CD14-positive monocyte (primary cell): Measurements from ENCODE around the gene THBS3. TPM values are rescaled to one million over a fixed set of nuclear protein-coding genes. Genes with fewer than 3 reads are reported as not detected.

Source experiments
- DNase-seq, 3 donors: peaks; one replicate each; pipeline ENCODE4 v3.0.0-alpha.2; 2011 to 2022
- H2AFZ ChIP-seq: 2 replicates; pipeline ENCODE4 v1.6.0; 2012; ENCODE audit warnings: mild to moderate bottlenecking, low read depth, low read length, inconsistent platforms; ENCODE audit not compliant: insufficient read depth, poor library complexity, severe bottlenecking
- H3K27ac ChIP-seq, 2 donors: 1 replicate in 1 of 2; 2 replicates in 1 of 2; pipeline ENCODE4 v1.5.1; 2012 to 2013; ENCODE audit warnings: low read length in 2 of 2, control low read depth in 1 of 2, inconsistent platforms in 1 of 2, low read depth in 1 of 2, mild to moderate bottlenecking in 1 of 2
- H3K27me3 ChIP-seq, 2 donors: one replicate each; pipeline versions ENCODE4 v1.6.0 to v1.6.1; 2011 to 2013; ENCODE audit warnings: low read length in 2 of 2; ENCODE audit not compliant: control insufficient read depth in 2 of 2, insufficient read depth in 2 of 2
- H3K36me3 ChIP-seq, 2 donors: replicated peaks in 1 of 2; 1 replicate in 1 of 2; 2 replicates in 1 of 2; pipeline versions ENCODE4 v1.5.1 to v1.6.1; 2012 to 2013; ENCODE audit warnings: low read length in 2 of 2, control low read depth in 1 of 2, inconsistent platforms in 1 of 2, mild to moderate bottlenecking in 1 of 2; ENCODE audit not compliant: insufficient read depth in 2 of 2, control insufficient read depth in 1 of 2
- H3K4me1 ChIP-seq, 2 donors: 1 replicate in 1 of 2; 2 replicates in 1 of 2; pipeline versions ENCODE4 v1.5.1 to v1.6.1; 2012 to 2013; ENCODE audit warnings: low read length in 2 of 2, control low read depth in 1 of 2, inconsistent platforms in 1 of 2, mild to moderate bottlenecking in 1 of 2, moderate library complexity in 1 of 2; ENCODE audit not compliant: insufficient read depth in 2 of 2, control insufficient read depth in 1 of 2
- H3K4me2 ChIP-seq: replicated peaks from 2 replicates; pipeline ENCODE3; 2012; ENCODE audit warnings: low read length, moderate library complexity, mild to moderate bottlenecking; ENCODE audit not compliant: poor library complexity, severe bottlenecking; ENCODE audit errors: extremely low read depth
- H3K4me3 ChIP-seq, 3 experiments: fragments of 200-600 bp in 1 of 3; sonication (generic) in 1 of 3; replicated peaks in 1 of 3; 1 replicate in 2 of 3; 2 replicates in 1 of 3; pipeline ENCODE4 v1.5.1; 2011 to 2013; ENCODE audit warnings: low read length in 3 of 3, mild to moderate bottlenecking in 3 of 3, control low read depth in 2 of 3, low read depth in 2 of 3, inconsistent platforms in 1 of 3, moderate library complexity in 1 of 3
- H3K79me2 ChIP-seq: 2 replicates; pipeline ENCODE4 v1.6.0; 2012; ENCODE audit warnings: mild to moderate bottlenecking, control low read depth, inconsistent platforms, low read length, moderate library complexity; ENCODE audit not compliant: insufficient read depth
- H3K9ac ChIP-seq: 2 replicates; pipeline ENCODE4 v1.6.0; 2017; ENCODE audit warnings: low read length, mild to moderate bottlenecking; ENCODE audit not compliant: insufficient read depth, poor library complexity, severe bottlenecking
- H3K9me3 ChIP-seq, 2 donors: replicated peaks in 1 of 2; 1 replicate in 1 of 2; 2 replicates in 1 of 2; pipeline versions ENCODE4 v1.5.1 to v1.6.1; 2012 to 2013; ENCODE audit warnings: low read length in 2 of 2, control low read depth in 1 of 2; ENCODE audit not compliant: control insufficient read depth in 1 of 2, insufficient read depth in 1 of 2
- H4K20me1 ChIP-seq: 2 replicates; pipeline ENCODE4 v1.6.0; 2012; ENCODE audit warnings: mild to moderate bottlenecking, low read length, control low read depth, moderate library complexity; ENCODE audit not compliant: insufficient read depth
- H3K27ac Mint-ChIP-seq, 7 donors: one replicate each; pipeline ENCODE4 v1.8.0; 2020; ENCODE audit warnings: mild to moderate bottlenecking in 7 of 7, mixed read lengths in 7 of 7, moderate library complexity in 6 of 7, inconsistent platforms in 2 of 7
- H3K27me3 Mint-ChIP-seq, 3 donors: one replicate each; pipeline ENCODE4 v1.8.0; 2021 to 2022; ENCODE audit warnings: low read depth in 3 of 3, mild to moderate bottlenecking in 3 of 3, mixed read lengths in 3 of 3, moderate library complexity in 3 of 3, inconsistent platforms in 1 of 3
- H3K36me3 Mint-ChIP-seq, 2 donors: one replicate each; pipeline ENCODE4 v1.8.0; 2020; ENCODE audit warnings: mixed read lengths in 2 of 2, inconsistent platforms in 1 of 2, mild to moderate bottlenecking in 1 of 2
- H3K4me1 Mint-ChIP-seq: one replicate; pipeline ENCODE4 v1.8.0; 2020; ENCODE audit warnings: mild to moderate bottlenecking, mixed read lengths
- H3K4me3 Mint-ChIP-seq, 2 donors: one replicate each; pipeline ENCODE4 v1.8.0; 2020; ENCODE audit warnings: mild to moderate bottlenecking in 2 of 2, mixed read lengths in 2 of 2, moderate library complexity in 1 of 2
- H3K9me3 Mint-ChIP-seq, 7 donors: one replicate each; pipeline ENCODE4 v1.8.0; 2020 to 2022; ENCODE audit warnings: mixed read lengths in 7 of 7, mild to moderate bottlenecking in 6 of 7, moderate library complexity in 6 of 7, inconsistent platforms in 2 of 7
- WGBS: methylation state at CpG from one replicate; pipeline ENCODE4 v1.1.5; 2013; ENCODE audit warnings: missing lambda C conversion rate; ENCODE audit not compliant: insufficient coverage; 5-methylcytosine and 5-hydroxymethylcytosine counted together
- intact Hi-C, 2 donors: fragments of 100-400 bp; cut with micrococcal nuclease; formaldehyde crosslinking; loops; one replicate each; pipeline versions ENCODE4 v1.15.0 to v1.15.1; 2023
- polyA plus RNA-seq, 3 donors: library from polyadenylated mRNA; depleted of rRNA in 1 of 3; unstranded in 2 of 3; stranded (reverse) in 1 of 3; fragments of 300-500 nt in 2 of 3; fragments of >200 nt in 1 of 3; fragmentation: Illumina TruSeq in 2 of 3; gene quantifications; 1 replicate in 2 of 3; 2 replicates in 1 of 3; pipeline ENCODE4 v1.2.3, GENCODE V29; 2012 to 2021
- TF ChIP-seq, protein P1 (sequence below): fragments of 200-600 bp; IDR thresholded peaks from one replicate; pipeline ENCODE4 v1.8.0; 2022; ENCODE audit warnings: antibody characterized with exemption, mild to moderate bottlenecking

Gene THBS3
- polyA plus RNA-seq, 3 donors = 3.2 to 50.7 (median 5.3) TPM

DNA sequence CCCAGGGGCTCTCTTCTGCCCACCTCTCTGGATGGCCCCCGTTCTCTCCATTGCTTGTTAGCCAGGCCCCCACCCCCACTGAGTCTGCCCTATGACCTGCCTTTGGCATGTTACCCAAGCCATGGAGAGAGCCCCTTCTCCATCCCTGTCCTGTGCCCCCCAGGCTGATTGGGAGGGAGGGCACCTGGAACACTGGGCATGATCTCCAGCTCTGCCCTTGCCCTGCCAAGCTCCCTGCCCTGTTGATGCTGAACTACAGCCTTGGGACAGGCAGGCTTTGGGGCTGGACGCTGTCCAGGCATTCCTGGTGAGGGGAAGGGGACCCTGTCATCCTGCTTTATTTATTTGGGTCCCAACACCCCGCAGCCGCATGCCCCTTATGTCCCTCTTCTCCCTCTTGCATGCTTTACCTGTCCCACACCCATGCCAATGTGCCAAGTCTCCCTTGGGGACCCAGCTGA lies 23.3 kb downstream of the THBS3 start:
- Mint-ChIP-seq H3K36me3 (peaks cover 0 to 3% of the 10 kb centered on the region in 2 donors), H3K4me3 (no peak overlapping the region), H3K27ac (no peak overlapping the region), H3K9me3 (no peaks in the 10 kb centered on the region), H3K27me3 (peaks cover 4 to 17% (median 9%) of the 10 kb centered on the region in 3 donors), H3K4me1 (peaks cover 16% of the 10 kb centered on the region)
- H3K79me2 ChIP-seq = no peaks in the 10 kb centered on the region
- peak overlapping the region in 1 of 2 donors; percentile 52 for H3K27ac ChIP-seq
- no peaks in the 10 kb centered on the region for H4K20me1 ChIP-seq
- TF ChIP-seq, protein P1, sequence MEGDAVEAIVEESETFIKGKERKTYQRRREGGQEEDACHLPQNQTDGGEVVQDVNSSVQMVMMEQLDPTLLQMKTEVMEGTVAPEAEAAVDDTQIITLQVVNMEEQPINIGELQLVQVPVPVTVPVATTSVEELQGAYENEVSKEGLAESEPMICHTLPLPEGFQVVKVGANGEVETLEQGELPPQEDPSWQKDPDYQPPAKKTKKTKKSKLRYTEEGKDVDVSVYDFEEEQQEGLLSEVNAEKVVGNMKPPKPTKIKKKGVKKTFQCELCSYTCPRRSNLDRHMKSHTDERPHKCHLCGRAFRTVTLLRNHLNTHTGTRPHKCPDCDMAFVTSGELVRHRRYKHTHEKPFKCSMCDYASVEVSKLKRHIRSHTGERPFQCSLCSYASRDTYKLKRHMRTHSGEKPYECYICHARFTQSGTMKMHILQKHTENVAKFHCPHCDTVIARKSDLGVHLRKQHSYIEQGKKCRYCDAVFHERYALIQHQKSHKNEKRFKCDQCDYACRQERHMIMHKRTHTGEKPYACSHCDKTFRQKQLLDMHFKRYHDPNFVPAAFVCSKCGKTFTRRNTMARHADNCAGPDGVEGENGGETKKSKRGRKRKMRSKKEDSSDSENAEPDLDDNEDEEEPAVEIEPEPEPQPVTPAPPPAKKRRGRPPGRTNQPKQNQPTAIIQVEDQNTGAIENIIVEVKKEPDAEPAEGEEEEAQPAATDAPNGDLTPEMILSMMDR = no peak
- no peak overlapping the region for H3K4me3 ChIP-seq
- H3K4me1 ChIP-seq = peaks cover 16 to 18% of the 10 kb centered on the region in 2 donors
- WGBS = 100% methylated on average over 1 of the region's 4 CpGs
- H3K9ac ChIP-seq = no peak overlapping the region
- no peak overlapping the region for H2AFZ ChIP-seq
- H3K27me3 ChIP-seq = no peaks in the 10 kb centered on the region
- H3K36me3 ChIP-seq = no peaks in the 10 kb centered on the region
- no peaks in the 10 kb centered on the region for H3K9me3 ChIP-seq
- peak in 1 of 3 donors; percentile 7 for DNase-seq
- intact Hi-C loops = no loop called here
- H3K4me2 ChIP-seq = no peak overlapping the region

DNA sequence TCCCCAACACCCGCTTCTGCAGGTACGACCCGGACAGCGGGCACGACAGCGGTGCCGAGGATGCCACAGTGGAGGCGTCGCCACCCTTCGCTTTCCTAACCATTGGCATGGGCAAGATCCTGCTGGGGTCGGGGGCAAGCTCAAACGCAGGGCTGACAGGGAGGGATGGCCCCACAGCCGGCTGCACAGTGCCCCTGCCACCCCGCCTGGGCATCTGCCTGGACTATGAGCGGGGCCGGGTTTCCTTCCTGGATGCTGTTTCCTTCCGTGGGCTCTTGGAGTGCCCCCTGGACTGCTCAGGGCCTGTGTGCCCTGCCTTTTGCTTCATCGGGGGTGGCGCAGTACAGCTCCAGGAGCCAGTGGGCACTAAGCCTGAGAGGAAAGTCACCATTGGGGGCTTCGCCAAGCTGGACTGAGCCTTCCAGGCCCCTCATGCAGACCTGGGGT lies 23.9 kb downstream of the THBS3 start:
- Histone ChIP-seq H2AFZ (no peak overlapping the region), H3K27ac (no peak overlapping the region), H3K4me1 (peaks cover 20 to 24% of the 10 kb centered on the region in 2 donors), H3K4me2 (no peak overlapping the region), H3K79me2 (no peaks in the 10 kb centered on the region), H3K9ac (no peak overlapping the region), H3K9me3 (no peaks in the 10 kb centered on the region), H3K36me3 (no peaks in the 10 kb centered on the region), H3K4me3 (no peak overlapping the region), H4K20me1 (no peaks in the 10 kb centered on the region), H3K27me3 (no peaks in the 10 kb centered on the region)
- Mint-ChIP-seq H3K27me3 (peaks cover 4 to 17% (median 9%) of the 10 kb centered on the region in 3 donors), H3K4me1 (peaks cover 22% of the 10 kb centered on the region), H3K36me3 (peaks cover 0 to 3% of the 10 kb centered on the region in 2 donors), H3K9me3 (no peaks in the 10 kb centered on the region), H3K27ac (no peak overlapping the region), H3K4me3 (no peak overlapping the region)
- WGBS = 94% methylated on average over 20 of the region's 20 CpGs
- intact Hi-C loops = no loop called here
- TF ChIP-seq, protein P1 = no peak
- DNase-seq = no peak
